H1 (cell line): ENCODE results near the gene CFAP97D1. TPM values are rescaled to one million over a fixed set of nuclear protein-coding genes. Genes with fewer than 3 reads are reported as not detected.

Experiments used
- CTCF ChIA-PET: fragments of 300-600 bp; sonication (Branson Sonifier 250); formaldehyde crosslinking; loops from one replicate; lab custom pipeline; 2021; ENCODE audit not compliant: partially characterized antibody; lab: Charles Lee
- POLR2A ChIA-PET: fragments of 300-600 bp; sonication (Branson Sonifier 250); formaldehyde crosslinking; loops from one replicate; lab custom pipeline; 2021; ENCODE audit warnings: inconsistent platforms; ENCODE audit not compliant: partially characterized antibody; lab: Charles Lee
- DNase-seq, 2 experiments: peaks; one replicate each; pipeline versions ENCODE4 v3.0.0 to v3.0.0-alpha.2; 2010 to 2022; ENCODE audit warnings: low spot score in 2 of 2, low read depth in 1 of 2, mixed read lengths in 1 of 2
- FAIRE-seq: peaks from 2 replicates; lab custom pipeline; 2011; peaks lifted over from hg19 to GRCh38; lab: Jason Lieb, UNC
- H2AFZ ChIP-seq: 2 replicates; pipeline ENCODE4 v1.8.1; 2012; ENCODE audit warnings: low read length, inconsistent platforms
- H2AK5ac ChIP-seq: 2 replicates; pipeline ENCODE4 v1.6.1; 2013; ENCODE audit warnings: low read depth, low read length
- H2BK120ac ChIP-seq: replicated peaks from 2 replicates; pipeline ENCODE3; 2013; ENCODE audit warnings: low read depth, low read length, inconsistent platforms
- H2BK12ac ChIP-seq: 2 replicates; pipeline ENCODE4 v1.6.1; 2013; ENCODE audit warnings: low read depth, low read length
- H2BK15ac ChIP-seq: 2 replicates; pipeline ENCODE4 v1.6.1; 2013; ENCODE audit warnings: low read length
- H2BK20ac ChIP-seq: 2 replicates; pipeline ENCODE4 v1.6.1; 2013; ENCODE audit warnings: low read length
- H2BK5ac ChIP-seq: 2 replicates; pipeline ENCODE4 v1.6.1; 2013; ENCODE audit warnings: low read depth, low read length
- H3K14ac ChIP-seq: 2 replicates; pipeline ENCODE4 v1.6.1; 2013; ENCODE audit warnings: inconsistent platforms; ENCODE audit not compliant: insufficient read length
- H3K18ac ChIP-seq: 2 replicates; pipeline ENCODE4 v1.6.1; 2013; ENCODE audit warnings: low read length; ENCODE audit errors: extremely low read depth
- H3K23ac ChIP-seq: 2 replicates; pipeline ENCODE4 v1.6.1; 2013; ENCODE audit warnings: inconsistent platforms; ENCODE audit not compliant: insufficient read length
- H3K23me2 ChIP-seq: 2 replicates; pipeline ENCODE4 v1.6.1; 2013; ENCODE audit warnings: low read depth, low read length
- H3K27ac ChIP-seq: 2 replicates; pipeline ENCODE4 v1.6.1; 2011; ENCODE audit warnings: low read depth, low read length, inconsistent platforms
- H3K27me3 ChIP-seq, 4 experiments: replicated peaks in 1 of 4; 1 replicate in 1 of 4; 2 replicates in 3 of 4; pipeline versions ENCODE4 v1.6.1 to v1.8.1; 2011 to 2013; ENCODE audit warnings: low read length in 3 of 4, mild to moderate bottlenecking in 3 of 4, inconsistent platforms in 2 of 4, mixed read lengths in 2 of 4, moderate library complexity in 1 of 4; ENCODE audit not compliant: control insufficient read depth in 3 of 4, insufficient read depth in 3 of 4; ENCODE audit errors: extremely low read depth in 1 of 4
- H3K36me3 ChIP-seq, 4 experiments: 2 replicates each; pipeline versions ENCODE4 v1.6.1 to v1.8.1; 2011 to 2013; ENCODE audit warnings: mild to moderate bottlenecking in 4 of 4, low read length in 3 of 4, moderate library complexity in 2 of 4, control low read depth in 1 of 4, inconsistent platforms in 1 of 4; ENCODE audit not compliant: insufficient read depth in 4 of 4, control insufficient read depth in 2 of 4
- H3K4ac ChIP-seq: replicated peaks from 2 replicates; pipeline ENCODE3; 2013; ENCODE audit warnings: low read length, low read depth, mixed read lengths, inconsistent platforms; ENCODE audit not compliant: insufficient read length
- H3K4me1 ChIP-seq, 4 experiments: replicated peaks in 1 of 4; 1 replicate in 1 of 4; 2 replicates in 3 of 4; pipeline versions ENCODE4 v1.6.1 to v1.8.1; 2011 to 2013; ENCODE audit warnings: low read length in 3 of 4, inconsistent platforms in 2 of 4, mixed read lengths in 1 of 4; ENCODE audit not compliant: insufficient read depth in 4 of 4, control insufficient read depth in 3 of 4
- H3K4me2 ChIP-seq, 2 experiments: 2 replicates each; pipeline versions ENCODE4 v1.6.1 to v1.8.1; 2011 to 2013; ENCODE audit warnings: low read depth in 2 of 2, low read length in 2 of 2, control low read depth in 1 of 2, inconsistent platforms in 1 of 2, mild to moderate bottlenecking in 1 of 2; ENCODE audit not compliant: insufficient read depth in 1 of 2
- H3K4me3 ChIP-seq, 4 experiments: fragments of 200-600, 300-600 bp in 1 of 4; sonication (generic), shearing (Covaris generic), sonication (Bioruptor Twin) in 1 of 4; 2 replicates each; pipeline versions ENCODE4 v1.5.1 to v1.8.1; 2011 to 2016; ENCODE audit warnings: low read length in 4 of 4, low read depth in 3 of 4, control low read depth in 2 of 4, inconsistent platforms in 2 of 4, mild to moderate bottlenecking in 2 of 4, mixed read lengths in 1 of 4, moderate library complexity in 1 of 4; ENCODE audit not compliant: insufficient read depth in 2 of 4; ENCODE audit errors: extremely low read depth in 1 of 4
- H3K56ac ChIP-seq: replicated peaks from 2 replicates; pipeline ENCODE3; 2013; ENCODE audit warnings: low read depth, mild to moderate bottlenecking, mixed read lengths, low read length, inconsistent platforms; ENCODE audit not compliant: insufficient read length
- H3K79me1 ChIP-seq: 2 replicates; pipeline ENCODE4 v1.6.1; 2013; ENCODE audit warnings: low read depth, low read length, control low read depth
- H3K79me2 ChIP-seq, 2 experiments: 2 replicates each; pipeline versions ENCODE4 v1.6.1 to v1.8.1; 2012 to 2013; ENCODE audit warnings: low read length in 2 of 2, mild to moderate bottlenecking in 2 of 2, inconsistent platforms in 1 of 2; ENCODE audit not compliant: insufficient read depth in 2 of 2, control insufficient read depth in 1 of 2
- H3K9ac ChIP-seq, 4 experiments: replicated peaks in 1 of 4; 1 replicate in 1 of 4; 2 replicates in 3 of 4; pipeline versions ENCODE4 v1.6.1 to v1.8.1; 2011 to 2013; ENCODE audit warnings: low read depth in 3 of 4, low read length in 3 of 4, control low read depth in 2 of 4, mild to moderate bottlenecking in 2 of 4, moderate library complexity in 2 of 4, inconsistent platforms in 1 of 4; ENCODE audit errors: extremely low read depth in 1 of 4
- H3K9me3 ChIP-seq, 2 experiments: 2 replicates each; pipeline versions ENCODE4 v1.6.1 to v1.8.1; 2012 to 2013; ENCODE audit warnings: mild to moderate bottlenecking in 2 of 2, moderate library complexity in 2 of 2, control low read depth in 1 of 2, inconsistent platforms in 1 of 2, low read depth in 1 of 2, low read length in 1 of 2, mixed read lengths in 1 of 2; ENCODE audit not compliant: insufficient read depth in 2 of 2
- H4K20me1 ChIP-seq, 2 experiments: replicated peaks in 1 of 2; 2 replicates each; pipeline versions ENCODE3 to v1.8.1; 2011 to 2013; ENCODE audit warnings: inconsistent platforms in 2 of 2, low read length in 2 of 2, mild to moderate bottlenecking in 1 of 2; ENCODE audit not compliant: insufficient read depth in 2 of 2, control insufficient read depth in 1 of 2
- H4K5ac ChIP-seq: 2 replicates; pipeline ENCODE4 v1.6.1; 2013; ENCODE audit warnings: low read length, low read depth, mixed read lengths, inconsistent platforms; ENCODE audit not compliant: insufficient read length
- H4K8ac ChIP-seq: 2 replicates; pipeline ENCODE4 v1.8.0; 2013; ENCODE audit warnings: mild to moderate bottlenecking, moderate library complexity, low read length, inconsistent platforms; ENCODE audit not compliant: insufficient read depth; ENCODE audit errors: extremely low read depth
- H4K91ac ChIP-seq: replicated peaks from 2 replicates; pipeline ENCODE3; 2013; ENCODE audit warnings: low read length, mixed read lengths, inconsistent platforms; ENCODE audit not compliant: insufficient read length
- BCL11A ChIP-seq, 2 experiments: IDR thresholded peaks; one replicate each; pipeline ENCODE4 v1.6.1; 2011; ENCODE audit warnings: low read depth in 2 of 2, low read length in 2 of 2, mild to moderate bottlenecking in 2 of 2
- CHD1 ChIP-seq: IDR thresholded peaks from 2 replicates; pipeline ENCODE4 v1.6.1; 2012; ENCODE audit warnings: low read depth, low read length, improper control_type of control experiment
- CREB1 ChIP-seq: IDR thresholded peaks from 2 replicates; pipeline ENCODE4 v1.6.1; 2012; ENCODE audit warnings: inconsistent platforms
- EZH2 ChIP-seq: fragments of 200-600 bp; sonication (generic); IDR thresholded peaks from 2 replicates; pipeline ENCODE4 v1.7.1; 2012; ENCODE audit warnings: low read depth, mild to moderate bottlenecking, moderate library complexity, low read length, inconsistent platforms; ENCODE audit not compliant: severe bottlenecking
- GABPA ChIP-seq: IDR thresholded peaks from 2 replicates; pipeline ENCODE4 v1.6.1; 2011; ENCODE audit warnings: mild to moderate bottlenecking, low read length, moderate library complexity, borderline replicate concordance; ENCODE audit not compliant: insufficient read depth
- HDAC2 ChIP-seq, 2 experiments: fragments of 300-600 bp in 1 of 2; sonication (generic) in 1 of 2; IDR thresholded peaks; 2 replicates each; pipeline ENCODE4 v1.6.1; 2011 to 2012; ENCODE audit warnings: low read depth in 2 of 2, low read length in 2 of 2, mild to moderate bottlenecking in 2 of 2, moderate library complexity in 2 of 2, borderline replicate concordance in 1 of 2, inconsistent platforms in 1 of 2
- MAFK ChIP-seq: IDR thresholded peaks from 2 replicates; pipeline ENCODE4 v1.6.1; 2012; ENCODE audit warnings: low read depth, mild to moderate bottlenecking, improper control_type of control experiment, low read length
- PHF8 ChIP-seq: fragments of 200-600 bp; sonication (generic); conservative IDR thresholded peaks from 2 replicates; pipeline ENCODE4 v1.7.1; 2012; ENCODE audit warnings: low read depth, mild to moderate bottlenecking, inconsistent platforms, low read length, moderate library complexity
- RAD21 ChIP-seq, 2 experiments: IDR thresholded peaks in 1 of 2; conservative IDR thresholded peaks in 1 of 2; 2 replicates each; pipeline ENCODE4 v1.6.1; 2011; ENCODE audit warnings: low read depth in 2 of 2, low read length in 2 of 2, improper control_type of control experiment in 1 of 2, inconsistent platforms in 1 of 2, mild to moderate bottlenecking in 1 of 2, moderate library complexity in 1 of 2
- RNF2 ChIP-seq: fragments of 200-900, 300-1000 bp; sonication (generic); IDR thresholded peaks from 2 replicates; pipeline ENCODE4 v1.7.1; 2016; ENCODE audit warnings: borderline replicate concordance, low read depth, mild to moderate bottlenecking, antibody characterized with exemption, low read length; ENCODE audit not compliant: poor library complexity, severe bottlenecking; ENCODE audit errors: missing control alignments
- SP1 ChIP-seq: IDR thresholded peaks from 2 replicates; pipeline ENCODE4 v1.6.1; 2011; ENCODE audit warnings: low read depth, low read length
- SRF ChIP-seq: IDR thresholded peaks from 2 replicates; pipeline ENCODE4 v1.6.1; 2011; ENCODE audit warnings: mild to moderate bottlenecking, low read depth, low read length, moderate library complexity
- TCF12 ChIP-seq: IDR thresholded peaks from 2 replicates; pipeline ENCODE4 v1.6.1; 2011; ENCODE audit warnings: low read depth, mild to moderate bottlenecking, low read length
- WGBS, 2 experiments: shearing (Covaris generic) in 1 of 2; methylation state at CpG; one replicate each; pipeline versions ENCODE4 v1.1.6 to v1.1.7; 2013 to 2015; ENCODE audit warnings: low lambda C conversion rate in 2 of 2, mixed read lengths in 2 of 2, inconsistent platforms in 1 of 2, low coverage in 1 of 2, missing lambda C conversion rate in 1 of 2; ENCODE audit not compliant: insufficient replicate concordance in 2 of 2, insufficient coverage in 1 of 2, insufficient read length in 1 of 2; ENCODE audit errors: extremely low coverage in 1 of 2, missing lambda C conversion rate in 1 of 2; 5-methylcytosine and 5-hydroxymethylcytosine counted together
- polyA plus RNA-seq, 7 experiments: library from polyadenylated mRNA; depleted of rRNA in 3 of 7; stranded (reverse) in 5 of 7; unstranded in 2 of 7; fragments of >200 nt in 5 of 7; fragments of 200-250 nt in 2 of 7; gene quantifications; 1 replicate in 5 of 7; 2 replicates in 1 of 7; 4 replicates in 1 of 7; pipeline versions ENCODE4 v1.2.1 to v1.2.3, GENCODE V29; 2011 to 2013; ENCODE audit warnings: missing spikeins in 2 of 7, mixed read lengths in 2 of 7
- total RNA-seq: library from RNA; stranded (reverse); fragmentation: NEBNext Ultra II Directional; extraction: Animal tissue kit (Norgen Biotek cat#: 25700); gene quantifications from 2 replicates; pipeline ENCODE4 v1.2.1, GENCODE V29; 2021

The CFAP97D1 gene
- total and polyA plus RNA-seq, 2 of the 8 experiments (the other 6 are each of a cell fraction or from before 2014, with no cell fraction given), result 0.02 to 0.07 TPM

- no peak overlapping the region for H3K9ac ChIP-seq
- POLR2A ChIA-PET, result interaction anchor here (1.0 to 2.6 kb wide), 4 partner anchors 14 to 57 kb away, joined by 3 to 8 read pairs (median 4); partner anchors contain the start of gene CD300LG
- TF ChIP-seq RAD21 (IDR thresholded peaks at IDR 0.05 in 1 of 2, conservative IDR thresholded peaks at IDR 0.05 in 1 of 2; ENCODE audit: low read depth in 2 of 2, low read length in 2 of 2) (no peak), SRF (no peak), CREB1 (no peak), PHF8 (no peak), HDAC2 (IDR thresholded peaks at IDR 0.05; ENCODE audit: borderline replicate concordance in 1 of 2, low read depth in 2 of 2, low read length in 2 of 2) (no peak), CHD1 (no peak), BCL11A (IDR thresholded peaks at IDR 0.05; ENCODE audit: low read depth in 2 of 2, low read length in 2 of 2) (no peak), RNF2 (no peak), MAFK (no peak), TCF12 (no peak), GABPA (no peak), EZH2 (no peak), SP1 (no peak)
Measured at GRCh38 chr17:43789482-43789881, 9.2 kb downstream of the CFAP97D1 start.

More at GRCh38 chr17:43789482-43789881, 9.2 kb downstream of the CFAP97D1 start:
- no peak overlapping the region for H3K23ac ChIP-seq
- H3K27ac ChIP-seq, result no peak overlapping the region
- no peak overlapping the region for H2BK20ac ChIP-seq
- H3K23me2 ChIP-seq, result no peaks in the 10 kb centered on the region
- H3K14ac ChIP-seq, result no peak overlapping the region
- no peak overlapping the region for H3K18ac ChIP-seq
- H4K5ac ChIP-seq, result no peak overlapping the region
- H3K27me3 ChIP-seq, result no peaks in the 10 kb centered on the region
- FAIRE-seq (no peak), DNase-seq (no peak)
- H3K4ac ChIP-seq, result no peak overlapping the region
- no peaks in the 10 kb centered on the region for H3K36me3 ChIP-seq
- H3K4me3 ChIP-seq, result no peak overlapping the region
- no peak overlapping the region for H2AK5ac ChIP-seq
- H2BK12ac ChIP-seq, result no peak overlapping the region
- H2BK15ac ChIP-seq, result no peak overlapping the region
- H3K79me2 ChIP-seq, result no peaks in the 10 kb centered on the region
- WGBS, 2 experiments, result 80% methylated on average over 1 of the region's 1 CpG; no CpG with 5 or more reads in 1 of the 2 experiments
- H4K91ac ChIP-seq, result no peak overlapping the region
- H3K79me1 ChIP-seq, result no peaks in the 10 kb centered on the region
- CTCF ChIA-PET, result interaction anchor here (0.6 to 2.4 kb wide), 22 partner anchors 9 to 227 kb away, joined by 3 to 26 read pairs (median 4); partner anchors contain the start of genes CD300LG, CFAP97D1 and TMEM101
- no peak overlapping the region for H4K8ac ChIP-seq
- no peak overlapping the region for H2BK5ac ChIP-seq
- H3K4me1 ChIP-seq, result no peaks in the 10 kb centered on the region; a peak in 1 of 7 replicates
- H4K20me1 ChIP-seq, result no peaks in the 10 kb centered on the region
- no peak overlapping the region for H2BK120ac ChIP-seq
- H3K4me2 ChIP-seq, result no peak overlapping the region
- no peak overlapping the region for H3K56ac ChIP-seq
- no peaks in the 10 kb centered on the region for H3K9me3 ChIP-seq
- no peak overlapping the region for H2AFZ ChIP-seq
